ENCODE measurements around the gene WDFY4.

DNA sequence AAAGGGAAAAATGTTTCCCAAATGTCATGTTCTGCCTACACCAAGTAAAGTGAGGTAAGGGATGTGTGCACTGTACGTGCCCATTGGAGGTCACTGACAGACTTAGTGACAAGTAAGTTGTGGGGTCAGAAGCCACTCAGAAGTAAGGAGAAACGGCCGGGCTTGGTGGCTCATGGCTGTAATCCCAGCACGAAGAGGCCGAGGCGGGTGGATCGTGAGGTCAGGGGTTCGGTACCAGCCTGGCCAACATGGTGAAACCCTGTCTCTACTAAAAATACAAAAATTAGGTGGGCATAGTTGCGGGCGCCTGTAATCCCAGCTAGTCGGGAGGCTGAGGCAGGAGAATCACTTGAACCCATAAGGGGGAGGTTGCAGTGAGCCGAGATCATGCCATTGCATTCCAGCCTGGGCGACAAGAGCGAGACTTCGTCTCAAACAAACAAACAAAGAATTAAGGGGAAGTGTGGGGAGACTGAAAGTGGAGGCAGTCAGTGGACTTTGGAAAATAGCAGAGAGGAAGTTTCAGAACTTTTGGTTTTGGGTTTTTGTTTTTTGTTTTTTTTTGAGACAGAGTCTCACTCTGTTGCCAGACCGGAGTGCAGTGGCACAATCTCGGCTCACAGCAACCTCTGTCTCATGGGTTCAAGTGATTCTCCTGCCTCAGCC lies 114.8 kb downstream of the WDFY4 start:
- TF ChIP-seq CTCF (IDR thresholded peaks at IDR 0.05) (no peak), POLR2A (IDR thresholded peaks at IDR 0.05) (no peak)

Measured in breast epithelium (tissue), 3 donors.